GM23248 (cell line): ENCODE results near the gene AFF3.

Experiments
- EZH2 ChIP-seq: fragments of 200-600 bp; sonication (generic); IDR thresholded peaks from 2 replicates; pipeline ENCODE4 v1.6.1; 2018; ENCODE audit warnings: antibody characterized with exemption, mild to moderate bottlenecking; ENCODE audit not compliant: insufficient read depth, poor library complexity, severe bottlenecking
- EZH2phosphoT487 ChIP-seq: fragments of 200-600 bp; sonication (generic); IDR thresholded peaks from 2 replicates; pipeline ENCODE4 v1.6.1; 2018; ENCODE audit warnings: antibody characterized with exemption, moderate library complexity, mild to moderate bottlenecking, low read depth; ENCODE audit not compliant: insufficient read depth

DNA sequence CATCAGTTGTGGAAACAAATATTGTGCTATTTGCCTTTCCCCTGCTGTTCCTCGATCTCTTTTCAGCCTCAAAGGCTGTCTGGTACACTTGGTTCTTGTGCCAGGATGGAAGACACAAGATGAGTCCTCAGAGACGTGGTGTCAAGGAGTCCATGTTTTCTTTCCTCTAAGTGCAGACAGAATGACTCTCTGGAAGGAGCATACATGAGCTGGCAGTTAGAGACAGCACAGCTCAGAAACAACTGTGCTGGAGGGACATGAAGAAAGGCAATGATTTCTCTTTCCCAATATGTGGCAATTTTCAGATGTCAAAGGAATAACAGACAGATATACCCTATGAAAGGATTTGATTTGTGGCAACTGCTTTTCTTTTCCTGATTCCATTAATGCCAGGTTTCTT lies 162.2 kb downstream of the AFF3 start:
- TF ChIP-seq EZH2 (no peak), EZH2phosphoT487 (no peak)
